Pons (tissue), 1 donor: ENCODE data around the gene SERTAD1.
"Not testable (repeated sequence)": the region's sequence is repeated elsewhere in the genome, so short reads cannot be mapped to it uniquely, and the experiment has no call there.

Experiments
- DNase-seq: peaks from one replicate; pipeline ENCODE4 v3.0.0-alpha.2; 2016; ENCODE audit warnings: low spot score

SERTAD1 gene

GRCh38 chr19:40452016-40452415 is 26.2 kb upstream of the SERTAD1 start:
- no peak for DNase-seq

- DNase-seq, result no peak
Observed at GRCh38 chr19:40450664-40451063, 24.9 kb upstream of the SERTAD1 start.

- DNase-seq, result no peak
Observed at GRCh38 chr19:40449506-40449905, 23.7 kb upstream of the SERTAD1 start.

GRCh38 chr19:40446263-40446784 is 20.5 kb upstream of the SERTAD1 start:
- no peak for DNase-seq

- no peak for DNase-seq
Observed at GRCh38 chr19:40445780-40446262, 20.0 kb upstream of the SERTAD1 start.

- no peak for DNase-seq
Observed at GRCh38 chr19:40444825-40445312, 19.1 kb upstream of the SERTAD1 start.

GRCh38 chr19:40444000-40444824 is 18.4 kb upstream of the SERTAD1 start, which contains the start of gene SERTAD3:
Gene SERTAD3, minus strand, starts transcription at chr19:40444335. Its CDS starts 2,255 bp downstream, at chr19:40442080.
- DNase-seq, result peak; percentile 95

- peak; percentile 98 for DNase-seq
Observed at GRCh38 chr19:40443131-40443999, 17.6 kb upstream of the SERTAD1 start.

- no peak for DNase-seq
Observed at GRCh38 chr19:40442328-40443130, 16.7 kb upstream of the SERTAD1 start.

- no peak for DNase-seq
Observed at GRCh38 chr19:40441719-40442253, 16.0 kb upstream of the SERTAD1 start.

- DNase-seq, result no peak
Observed at GRCh38 chr19:40438284-40438683, 12.5 kb upstream of the SERTAD1 start.

GRCh38 chr19:40433391-40434216 is 7.8 kb upstream of the SERTAD1 start:
- peak; percentile 86 for DNase-seq

- not testable (repeated sequence) for DNase-seq
Observed at GRCh38 chr19:40432760-40433159, 7.0 kb upstream of the SERTAD1 start.

GRCh38 chr19:40431698-40432097 is 5.9 kb upstream of the SERTAD1 start:
- DNase-seq, result no peak

GRCh38 chr19:40430242-40430641 is 4.5 kb upstream of the SERTAD1 start:
- DNase-seq, result not testable (repeated sequence)

- DNase-seq, result not testable (repeated sequence)
Observed at GRCh38 chr19:40428197-40428596, 2.4 kb upstream of the SERTAD1 start.

- no peak for DNase-seq
Observed at GRCh38 chr19:40424637-40425449, 949 bp downstream of the SERTAD1 start.

GRCh38 chr19:40423938-40424337 is 1.9 kb downstream of the SERTAD1 start:
- no peak for DNase-seq
